GM21576 (cell line): ENCODE measurements around the gene MS4A15.
"Not testable (repeated sequence)": the region's sequence is repeated elsewhere in the genome, so short reads cannot be mapped to it uniquely, and the experiment has no call there.

Source experiments
- ATAC-seq: cut with Tn5 transposase; IDR thresholded peaks from one replicate; pipeline ENCODE4 v1.9.1; 2021; ENCODE audit warnings: mild to moderate bottlenecking, moderate library complexity; ENCODE audit not compliant: unreplicated experiment

MS4A15 gene

GRCh38 chr11:60798631-60799030, 42.0 kb downstream of the MS4A15 start:
- ATAC-seq: no peak

DNA sequence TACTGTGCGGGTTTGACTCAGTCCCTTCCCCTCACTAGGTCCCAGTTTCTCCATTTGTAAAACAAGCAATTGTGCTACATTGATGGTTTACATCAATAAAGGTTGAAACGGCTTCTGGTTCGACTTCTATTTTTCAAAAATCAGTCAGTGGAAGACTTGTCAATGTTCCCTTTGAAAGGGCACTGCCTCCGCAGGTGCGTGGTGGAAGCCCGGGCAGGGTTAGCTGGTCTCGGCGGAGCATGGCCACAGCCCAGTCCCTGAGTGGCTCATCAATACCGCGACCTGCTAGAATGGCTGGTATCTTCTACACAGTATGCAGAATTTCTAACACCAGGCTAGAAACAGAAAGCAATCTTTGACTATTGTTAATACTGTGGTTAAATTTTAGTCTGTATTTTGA, 44.5 kb downstream of the MS4A15 start:
- no peak for ATAC-seq

GRCh38 chr11:60803273-60803936, 46.7 kb downstream of the MS4A15 start:
- ATAC-seq: no peak

DNA sequence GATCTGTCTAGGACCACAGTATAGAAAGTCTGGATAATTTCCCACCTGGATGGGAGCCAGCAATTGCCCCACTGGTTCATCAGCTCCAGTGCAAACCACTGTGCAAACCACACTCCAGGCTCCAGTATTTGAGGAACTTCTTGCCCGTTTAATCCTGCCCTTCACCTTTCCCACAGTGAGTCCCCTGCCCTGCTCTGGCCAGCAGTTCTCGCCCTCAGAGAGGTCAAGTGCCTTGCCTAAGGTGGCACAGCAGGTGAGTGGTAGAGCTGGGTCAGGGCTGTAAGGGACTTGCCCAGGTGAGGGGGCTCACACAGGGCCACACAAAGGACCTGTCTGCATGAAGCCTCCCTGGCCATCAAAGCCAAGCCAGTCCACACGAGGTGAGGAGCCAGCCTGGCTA, 52.6 kb downstream of the MS4A15 start:
- ATAC-seq: no peak

DNA sequence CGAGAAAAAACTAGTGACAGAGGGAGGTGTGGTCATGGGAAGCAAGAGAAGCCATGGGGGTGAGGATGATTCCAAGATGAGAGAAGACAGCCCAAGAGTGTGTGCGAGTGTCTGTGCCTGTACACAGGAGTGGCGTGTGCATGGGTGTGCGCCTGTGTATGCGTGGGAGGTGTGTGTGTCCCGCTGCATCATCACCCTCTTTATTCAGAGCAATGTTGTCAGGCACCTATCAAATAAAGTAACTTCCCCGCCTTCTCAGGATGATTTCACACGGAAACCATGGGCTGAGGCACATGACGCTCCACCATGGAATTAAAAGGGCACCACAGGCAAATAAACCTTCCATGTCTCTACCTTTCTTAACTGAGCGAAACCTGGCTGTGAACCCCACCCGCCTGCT, 53.0 kb downstream of the MS4A15 start:
- ATAC-seq: no peak

- no peak for ATAC-seq
Measured at GRCh38 chr11:60810151-60810550, 53.5 kb downstream of the MS4A15 start.

DNA sequence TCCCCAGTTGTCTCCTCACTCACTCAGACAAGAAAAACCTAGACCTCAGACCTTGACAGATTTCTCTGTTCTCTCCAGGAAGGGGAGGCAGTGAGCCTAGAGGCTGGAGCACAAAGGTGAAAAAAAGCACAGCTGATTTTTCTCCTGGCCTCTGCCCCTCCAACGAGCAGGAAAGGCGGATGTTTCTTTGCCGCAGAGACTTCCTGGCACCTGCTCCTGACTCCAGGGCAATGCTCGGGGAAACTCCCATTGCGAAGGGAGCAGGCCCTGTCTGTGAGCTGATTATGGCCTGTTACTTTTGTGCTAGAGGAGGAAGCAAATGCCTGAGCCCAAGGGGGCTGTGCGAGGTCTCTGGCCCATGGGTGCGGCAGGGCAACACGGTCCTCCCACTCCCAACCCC, 53.9 kb downstream of the MS4A15 start:
- ATAC-seq: no peak

GRCh38 chr11:60813324-60813723, 56.7 kb downstream of the MS4A15 start:
- ATAC-seq: no peak

GRCh38 chr11:60814112-60814511, 57.4 kb downstream of the MS4A15 start:
- ATAC-seq: no peak

DNA sequence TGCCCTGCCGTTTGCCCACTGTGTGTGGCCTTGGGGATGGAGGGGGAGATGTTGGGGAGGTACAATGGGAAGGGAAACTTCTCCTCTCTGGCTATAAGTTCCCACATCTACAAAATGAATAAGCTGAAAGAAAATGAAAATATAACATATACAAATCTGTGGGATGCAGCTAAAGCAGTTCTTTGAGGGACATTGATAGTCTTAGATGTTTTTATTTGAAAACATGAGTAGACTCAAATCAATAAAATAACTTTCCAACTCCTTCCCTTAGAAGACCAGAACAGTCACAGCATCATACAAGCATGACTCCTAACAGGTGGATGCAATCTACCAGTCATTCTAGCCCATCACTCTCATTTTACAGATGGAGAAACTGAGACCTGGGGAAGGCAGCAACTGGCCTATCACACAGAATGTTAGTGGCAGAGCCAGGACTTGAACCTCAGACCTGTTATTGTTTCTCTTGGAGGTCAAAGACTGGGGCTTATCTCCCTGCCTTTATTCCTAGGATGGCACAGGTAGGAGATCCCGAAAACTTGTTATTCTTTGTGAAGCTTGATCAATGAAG, 60.0 kb downstream of the MS4A15 start:
- ATAC-seq: no peak

GRCh38 chr11:60818057-60818456, 61.4 kb downstream of the MS4A15 start:
- ATAC-seq: no peak

DNA sequence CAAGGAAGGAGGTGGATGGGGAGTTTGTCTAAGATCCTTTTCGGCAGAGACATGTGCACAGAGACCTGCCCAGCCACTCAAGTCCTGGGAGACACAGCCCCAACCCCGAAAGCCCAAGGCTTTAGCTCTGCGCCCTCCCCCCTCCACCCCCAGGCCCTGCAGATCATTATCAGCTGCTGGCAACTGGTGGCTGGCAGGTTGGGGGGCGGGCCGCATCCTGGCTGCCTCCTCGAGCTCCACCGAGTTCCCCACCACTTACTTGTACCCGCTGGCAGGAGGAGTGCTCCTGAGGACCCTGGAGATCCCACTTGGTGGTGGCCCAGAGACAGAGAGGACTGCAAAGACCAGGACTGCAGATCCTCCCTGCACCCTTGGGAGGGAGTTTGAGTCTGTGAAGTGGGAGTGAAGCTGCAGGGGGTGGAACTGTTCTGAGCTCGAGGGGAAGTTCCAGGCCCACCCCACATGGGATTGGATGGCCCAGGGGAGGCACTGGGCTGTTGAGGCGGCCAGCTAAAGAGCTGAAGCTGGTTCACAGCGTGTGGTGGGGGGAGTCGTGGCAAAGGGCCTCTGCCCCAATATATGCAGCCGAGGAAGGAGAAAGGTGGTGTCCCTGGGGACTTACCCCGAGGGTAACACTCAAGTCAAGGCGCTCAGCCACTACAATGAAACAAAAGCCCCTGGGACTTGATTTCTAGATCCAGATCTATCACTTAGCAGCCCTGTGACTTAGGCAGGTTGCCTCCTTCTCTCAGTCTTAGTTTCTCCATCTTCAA, 65.3 kb downstream of the MS4A15 start:
- ATAC-seq: no peak

- ATAC-seq: not testable (repeated sequence)
Measured at GRCh38 chr11:60823745-60824306, 67.2 kb downstream of the MS4A15 start.

GRCh38 chr11:60825118-60825517, 68.5 kb downstream of the MS4A15 start:
- ATAC-seq: no peak

DNA sequence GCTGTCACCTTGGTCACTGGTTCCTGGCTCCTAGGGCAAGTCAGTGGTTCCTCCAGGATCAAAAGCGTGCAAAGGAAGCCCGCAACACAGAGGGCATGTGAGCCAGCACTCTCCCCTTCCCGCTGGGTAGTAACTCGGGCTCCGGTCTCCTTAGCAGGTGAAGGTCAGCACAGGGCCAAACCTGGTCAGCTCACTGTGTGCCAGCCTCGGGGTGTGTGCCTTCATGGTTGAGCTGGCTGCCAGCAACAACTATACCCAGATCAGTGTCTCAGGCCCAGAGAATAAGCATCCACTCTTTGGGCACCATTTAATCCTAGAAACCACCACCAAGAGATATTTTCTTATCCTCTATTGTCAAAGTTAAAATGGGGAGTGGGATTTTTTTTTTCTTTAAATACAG, 69.1 kb downstream of the MS4A15 start:
- no peak for ATAC-seq
